Neuronal stem cell (in vitro differentiated cells): ENCODE results near the gene GPBAR1.

Source experiments
- DNase-seq: peaks from one replicate; pipeline ENCODE4 v3.0.0-alpha.2; 2013; ENCODE audit warnings: low spot score
- H2AFZ ChIP-seq: one replicate; pipeline ENCODE4 v1.6.1; 2013; ENCODE audit warnings: mild to moderate bottlenecking, low read length, inconsistent platforms
- H2AK5ac ChIP-seq: 2 replicates; pipeline ENCODE4 v1.6.1; 2013; ENCODE audit warnings: low read depth, mild to moderate bottlenecking, inconsistent platforms, low read length, moderate library complexity, mixed read lengths
- H2BK120ac ChIP-seq: 2 replicates; pipeline ENCODE4 v1.6.1; 2013; ENCODE audit warnings: low read depth, mild to moderate bottlenecking, inconsistent platforms, low read length, moderate library complexity, mixed read lengths
- H2BK12ac ChIP-seq: one replicate; pipeline ENCODE4 v1.6.1; 2013; ENCODE audit warnings: low read length, inconsistent platforms
- H2BK15ac ChIP-seq: 2 replicates; pipeline ENCODE4 v1.6.1; 2013; ENCODE audit warnings: mild to moderate bottlenecking, low read length, inconsistent platforms, mixed read lengths
- H2BK5ac ChIP-seq: one replicate; pipeline ENCODE4 v1.6.1; 2013; ENCODE audit warnings: inconsistent platforms, mild to moderate bottlenecking, low read length, moderate library complexity
- H3K14ac ChIP-seq: one replicate; pipeline ENCODE4 v1.6.1; 2013; ENCODE audit warnings: low read length, inconsistent platforms
- H3K18ac ChIP-seq: 2 replicates; pipeline ENCODE4 v1.6.1; 2013; ENCODE audit warnings: low read length, inconsistent platforms
- H3K23ac ChIP-seq: 2 replicates; pipeline ENCODE4 v1.6.1; 2013; ENCODE audit warnings: low read depth, mild to moderate bottlenecking, mixed read lengths, low read length, inconsistent platforms; ENCODE audit not compliant: poor library complexity
- H3K27ac ChIP-seq: replicated peaks from 3 replicates; pipeline ENCODE4 v1.5.1; 2013; ENCODE audit warnings: low read length, inconsistent platforms
- H3K27me3 ChIP-seq, 3 experiments: 2 replicates each; pipeline ENCODE4 v1.6.1; 2013; ENCODE audit warnings: low read length in 3 of 3, mild to moderate bottlenecking in 2 of 3, inconsistent platforms in 1 of 3, low read depth in 1 of 3, mixed read lengths in 1 of 3, moderate library complexity in 1 of 3; ENCODE audit not compliant: control insufficient read depth in 3 of 3, insufficient read depth in 3 of 3
- H3K36me3 ChIP-seq, 2 donors: replicated peaks in 1 of 2; 2 replicates each; pipeline ENCODE4 v1.6.1; 2013; ENCODE audit warnings: low read length in 2 of 2; ENCODE audit not compliant: control insufficient read depth in 2 of 2, insufficient read depth in 2 of 2
- H3K4ac ChIP-seq: 2 replicates; pipeline ENCODE4 v1.6.1; 2013; ENCODE audit warnings: inconsistent platforms, mild to moderate bottlenecking, low read length, moderate library complexity
- H3K4me1 ChIP-seq, 2 donors: 1 replicate in 1 of 2; 2 replicates in 1 of 2; pipeline ENCODE4 v1.6.1; 2013; ENCODE audit warnings: low read length in 2 of 2, low read depth in 1 of 2; ENCODE audit not compliant: control insufficient read depth in 2 of 2, insufficient read depth in 1 of 2
- H3K4me2 ChIP-seq: one replicate; pipeline ENCODE4 v1.6.1; 2013; ENCODE audit warnings: mild to moderate bottlenecking, low read length, inconsistent platforms; ENCODE audit not compliant: insufficient read depth, poor library complexity, severe bottlenecking
- H3K4me3 ChIP-seq, 2 donors: 2 replicates each; pipeline ENCODE4 v1.5.1; 2013; ENCODE audit warnings: low read length in 2 of 2, mild to moderate bottlenecking in 2 of 2, inconsistent platforms in 1 of 2, moderate library complexity in 1 of 2
- H3K79me1 ChIP-seq: one replicate; pipeline ENCODE4 v1.6.1; 2013; ENCODE audit warnings: low read depth, mild to moderate bottlenecking, inconsistent platforms, low read length, moderate library complexity
- H3K9ac ChIP-seq: one replicate; pipeline ENCODE4 v1.6.1; 2013; ENCODE audit warnings: mild to moderate bottlenecking, low read depth, low read length, inconsistent platforms; ENCODE audit not compliant: poor library complexity
- H3K9me3 ChIP-seq, 2 donors: replicated peaks in 1 of 2; 2 replicates each; pipeline versions ENCODE3 to v1.6.1; 2013; ENCODE audit warnings: low read length in 2 of 2, mild to moderate bottlenecking in 2 of 2, inconsistent platforms in 1 of 2, low read depth in 1 of 2, mixed read lengths in 1 of 2, moderate library complexity in 1 of 2; ENCODE audit not compliant: control insufficient read depth in 2 of 2, insufficient read depth in 1 of 2
- H4K8ac ChIP-seq: one replicate; pipeline ENCODE4 v1.6.1; 2013; ENCODE audit warnings: low read depth, mild to moderate bottlenecking, inconsistent platforms, low read length, moderate library complexity
- H4K91ac ChIP-seq: one replicate; pipeline ENCODE4 v1.6.1; 2013; ENCODE audit warnings: low read length, low read depth, mild to moderate bottlenecking, inconsistent platforms; ENCODE audit not compliant: poor library complexity
- WGBS, 2 donors: extraction: QIAGEN DNeasy Blood & Tissue Kit; methylation state at CpG; one replicate each; pipeline ENCODE4 v1.1.7; 2013; ENCODE audit warnings: missing lambda C conversion rate in 2 of 2, mixed read lengths in 1 of 2; ENCODE audit not compliant: insufficient read length in 2 of 2, insufficient replicate concordance in 1 of 2; ENCODE audit errors: extremely low coverage in 2 of 2; 5-methylcytosine and 5-hydroxymethylcytosine counted together

The GPBAR1 gene

GRCh38 chr2:218261423-218262236, 815 bp downstream of the GPBAR1 start:
- peak overlapping the region in 1 of 2 donors; percentile 51 for H3K4me3 ChIP-seq
- H4K91ac ChIP-seq, result no peak overlapping the region
- peaks cover 0 to 2% of the 10 kb centered on the region in 2 donors for H3K9me3 ChIP-seq
- H3K4me1 ChIP-seq, result peaks cover 15 to 24% of the 10 kb centered on the region in 2 donors
- no peak overlapping the region for H3K27ac ChIP-seq
- no peak overlapping the region for H3K14ac ChIP-seq
- H3K4ac ChIP-seq, result no peak overlapping the region
- peak overlapping the region; percentile 51 for H3K9ac ChIP-seq
- peak overlapping the region; percentile 62 for H3K18ac ChIP-seq
- WGBS, 2 donors, result no CpG with 5 or more reads among the region's 8 CpGs
- peak overlapping the region; percentile 56 for H2AFZ ChIP-seq
- no peak overlapping the region for H4K8ac ChIP-seq
- peak overlapping the region; percentile 69 for H3K23ac ChIP-seq
- no peak for DNase-seq
- no peak overlapping the region for H2BK15ac ChIP-seq
- no peaks in the 10 kb centered on the region for H3K79me1 ChIP-seq
- peaks cover 0 to 2% (median 0%) of the 10 kb centered on the region in 3 experiments for H3K27me3 ChIP-seq
- H3K4me2 ChIP-seq, result no peak overlapping the region
- no peak overlapping the region for H2BK12ac ChIP-seq
- H3K36me3 ChIP-seq, result peaks cover 21 to 43% of the 10 kb centered on the region in 2 donors
- no peak overlapping the region for H2AK5ac ChIP-seq
- peak overlapping the region; percentile 7 for H2BK120ac ChIP-seq
- H2BK5ac ChIP-seq, result no peak overlapping the region

DNA sequence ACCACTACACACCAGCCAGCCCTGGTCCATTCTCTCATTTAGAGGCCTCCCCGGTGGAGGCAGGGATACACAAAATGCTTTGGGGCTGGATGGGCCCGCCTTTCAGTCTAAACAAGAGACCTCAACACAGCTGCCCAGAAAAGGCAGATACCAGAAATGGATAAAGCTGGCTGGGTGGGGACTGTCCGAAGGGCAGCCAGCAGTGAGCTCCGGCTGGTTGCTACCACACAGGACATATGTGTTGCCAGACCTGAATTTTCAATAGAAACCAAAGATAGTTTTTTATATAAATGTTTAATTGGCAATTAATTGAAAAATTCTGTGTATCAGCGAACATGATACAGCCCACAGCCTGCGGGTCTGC, 1.4 kb downstream of the GPBAR1 start:
- WGBS, 2 donors, result no CpG with 5 or more reads among the region's 6 CpGs
- H3K27ac ChIP-seq, result no peak overlapping the region
- H3K4me3 ChIP-seq, result no peak overlapping the region
- peak overlapping the region; percentile 56 for H2AFZ ChIP-seq
- no peak overlapping the region for H2BK15ac ChIP-seq
- H3K9ac ChIP-seq, result no peak overlapping the region
- H2AK5ac ChIP-seq, result no peak overlapping the region
- H3K9me3 ChIP-seq, result peaks cover 0 to 2% of the 10 kb centered on the region in 2 donors
- H4K91ac ChIP-seq, result no peak overlapping the region
- peak overlapping the region; percentile 69 for H3K23ac ChIP-seq
- H3K4ac ChIP-seq, result no peak overlapping the region
- H3K14ac ChIP-seq, result no peak overlapping the region
- peaks cover 15 to 24% of the 10 kb centered on the region in 2 donors for H3K4me1 ChIP-seq
- H2BK5ac ChIP-seq, result no peak overlapping the region
- no peak overlapping the region for H3K18ac ChIP-seq
- no peak overlapping the region for H2BK12ac ChIP-seq
- H3K36me3 ChIP-seq, result peaks cover 26 to 45% of the 10 kb centered on the region in 2 donors
- H3K4me2 ChIP-seq, result no peak overlapping the region
- H4K8ac ChIP-seq, result no peak overlapping the region
- no peaks in the 10 kb centered on the region for H3K79me1 ChIP-seq
- H3K27me3 ChIP-seq, result peaks cover 0 to 2% (median 0%) of the 10 kb centered on the region in 3 experiments
- H2BK120ac ChIP-seq, result peak overlapping the region; percentile 7
- DNase-seq, result no peak

DNA sequence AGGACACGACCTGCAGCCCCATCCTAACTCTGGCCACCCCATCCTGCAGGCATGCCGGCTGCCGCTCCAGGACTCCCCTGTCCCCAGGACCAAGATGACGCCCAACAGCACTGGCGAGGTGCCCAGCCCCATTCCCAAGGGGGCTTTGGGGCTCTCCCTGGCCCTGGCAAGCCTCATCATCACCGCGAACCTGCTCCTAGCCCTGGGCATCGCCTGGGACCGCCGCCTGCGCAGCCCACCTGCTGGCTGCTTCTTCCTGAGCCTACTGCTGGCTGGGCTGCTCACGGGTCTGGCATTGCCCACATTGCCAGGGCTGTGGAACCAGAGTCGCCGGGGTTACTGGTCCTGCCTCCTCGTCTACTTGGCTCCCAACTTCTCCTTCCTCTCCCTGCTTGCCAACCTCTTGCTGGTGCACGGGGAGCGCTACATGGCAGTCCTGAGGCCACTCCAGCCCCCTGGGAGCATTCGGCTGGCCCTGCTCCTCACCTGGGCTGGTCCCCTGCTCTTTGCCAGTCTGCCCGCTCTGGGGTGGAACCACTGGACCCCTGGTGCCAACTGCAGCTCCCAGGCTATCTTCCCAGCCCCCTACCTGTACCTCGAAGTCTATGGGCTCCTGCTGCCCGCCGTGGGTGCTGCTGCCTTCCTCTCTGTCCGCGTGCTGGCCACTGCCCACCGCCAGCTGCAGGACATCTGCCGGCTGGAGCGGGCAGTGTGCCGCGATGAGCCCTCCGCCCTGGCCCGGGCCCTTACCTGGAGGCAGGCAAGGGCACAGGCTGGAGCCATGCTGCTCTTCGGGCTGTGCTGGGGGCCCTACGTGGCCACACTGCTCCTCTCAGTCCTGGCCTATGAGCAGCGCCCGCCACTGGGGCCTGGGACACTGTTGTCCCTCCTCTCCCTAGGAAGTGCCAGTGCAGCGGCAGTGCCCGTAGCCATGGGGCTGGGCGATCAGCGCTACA, 2.1 kb downstream of the GPBAR1 start:
- peak overlapping the region; percentile 19 for H3K23ac ChIP-seq
- no peak overlapping the region for H3K4ac ChIP-seq
- no peak overlapping the region for H2AK5ac ChIP-seq
- no peak overlapping the region for H3K9ac ChIP-seq
- H3K9me3 ChIP-seq, result peaks cover 0 to 2% of the 10 kb centered on the region in 2 donors
- no peak overlapping the region for H3K27ac ChIP-seq
- H3K18ac ChIP-seq, result peak overlapping the region; percentile 20
- no peak for DNase-seq
- no peak overlapping the region for H2BK120ac ChIP-seq
- no peaks in the 10 kb centered on the region for H3K79me1 ChIP-seq
- no peak overlapping the region for H4K8ac ChIP-seq
- no peak overlapping the region for H4K91ac ChIP-seq
- no peak overlapping the region for H2AFZ ChIP-seq
- WGBS, 2 donors, result no CpG with 5 or more reads among the region's 39 CpGs
- no peak overlapping the region for H3K4me2 ChIP-seq
- peaks cover 15 to 24% of the 10 kb centered on the region in 2 donors for H3K4me1 ChIP-seq
- H2BK15ac ChIP-seq, result peak overlapping the region; percentile 8
- no peak overlapping the region for H3K14ac ChIP-seq
- no peak overlapping the region for H2BK5ac ChIP-seq
- H3K4me3 ChIP-seq, result no peak overlapping the region
- H3K27me3 ChIP-seq, result peaks cover 0 to 2% (median 0%) of the 10 kb centered on the region in 3 experiments
- peaks cover 30 to 51% of the 10 kb centered on the region in 2 donors for H3K36me3 ChIP-seq
- no peak overlapping the region for H2BK12ac ChIP-seq
